Natural killer cell (primary cell): ENCODE measurements around the gene PLK5. TPM values are rescaled to one million over a fixed set of nuclear protein-coding genes. Genes with fewer than 3 reads are reported as not detected.
A peak's percentile ranks its signal among the peaks of the same experiment; 100 is the strongest.

Experiments used
- ATAC-seq, 3 donors: fragments of 150-1000 bp in 2 of 3; fragments of 200-7000 bp in 1 of 3; cut with Tn5 transposase; 1 replicate in 1 of 3; 2 replicates in 2 of 3; pipeline ENCODE4 v1.10.0; 2021; ENCODE audit warnings: mild to moderate bottlenecking in 2 of 3, moderate library complexity in 2 of 3
- DNase-seq, 2 donors: peaks; one replicate each; pipeline versions ENCODE4 v3.0.0 to v3.0.0-alpha.2; 2013 to 2021; ENCODE audit warnings: mixed read lengths in 1 of 2
- H3K27ac ChIP-seq: one replicate; pipeline ENCODE4 v1.5.1; 2013; ENCODE audit warnings: mild to moderate bottlenecking, low read length
- H3K27me3 ChIP-seq: one replicate; pipeline ENCODE4 v1.6.1; 2013; ENCODE audit warnings: low read length; ENCODE audit not compliant: control insufficient read depth, insufficient read depth
- H3K36me3 ChIP-seq: one replicate; pipeline ENCODE4 v1.6.1; 2013; ENCODE audit warnings: low read length; ENCODE audit not compliant: control insufficient read depth, insufficient read depth
- H3K4me1 ChIP-seq: one replicate; pipeline ENCODE4 v1.6.1; 2013; ENCODE audit warnings: low read length; ENCODE audit not compliant: control insufficient read depth, insufficient read depth
- H3K4me3 ChIP-seq: one replicate; pipeline ENCODE4 v1.5.1; 2013; ENCODE audit warnings: low read length
- H3K9me3 ChIP-seq: one replicate; pipeline ENCODE4 v1.6.1; 2013; ENCODE audit warnings: low read length; ENCODE audit not compliant: control insufficient read depth, insufficient read depth
- H3K27ac Mint-ChIP-seq, 2 donors: one replicate each; pipeline ENCODE4 v1.8.0; 2022; ENCODE audit warnings: mild to moderate bottlenecking in 2 of 2, mixed read lengths in 2 of 2, moderate library complexity in 1 of 2
- H3K27me3 Mint-ChIP-seq, 2 donors: one replicate each; pipeline ENCODE4 v1.8.0; 2022; ENCODE audit warnings: low read depth in 2 of 2, mixed read lengths in 2 of 2
- H3K36me3 Mint-ChIP-seq: one replicate; pipeline ENCODE4 v1.8.0; 2022; ENCODE audit warnings: mixed read lengths
- H3K4me1 Mint-ChIP-seq, 2 donors: one replicate each; pipeline ENCODE4 v1.8.0; 2022; ENCODE audit warnings: mixed read lengths in 2 of 2
- H3K4me3 Mint-ChIP-seq: one replicate; pipeline ENCODE4 v1.8.0; 2022; ENCODE audit warnings: mild to moderate bottlenecking, moderate library complexity, mixed read lengths
- H3K9me3 Mint-ChIP-seq, 2 donors: one replicate each; pipeline ENCODE4 v1.8.0; 2022; ENCODE audit warnings: mixed read lengths in 2 of 2
- WGBS: methylation state at CpG from one replicate; pipeline ENCODE4 v1.1.7; 2013; ENCODE audit warnings: missing lambda C conversion rate; ENCODE audit not compliant: insufficient coverage; 5-methylcytosine and 5-hydroxymethylcytosine counted together
- intact Hi-C: fragments of 100-400 bp; cut with micrococcal nuclease; formaldehyde crosslinking; loops from one replicate; pipeline ENCODE4 v1.14.2; 2022
- total RNA-seq, 4 donors: library from RNA; stranded (reverse); fragments of 120-200 nt in 1 of 4; gene quantifications; one replicate each; pipeline versions ENCODE4 v1.2.3 to v1.2.4, GENCODE V29; 2013 to 2022
- TF ChIP-seq, protein P1 (sequence below): fragments of 200-600 bp; IDR thresholded peaks from one replicate; pipeline ENCODE4 v1.8.0; 2022; ENCODE audit warnings: antibody characterized with exemption

The PLK5 gene
- total RNA-seq, 3 donors from 2014 or later (not counting 1 experiment from before 2014, with no cell fraction given), result not detected

DNA sequence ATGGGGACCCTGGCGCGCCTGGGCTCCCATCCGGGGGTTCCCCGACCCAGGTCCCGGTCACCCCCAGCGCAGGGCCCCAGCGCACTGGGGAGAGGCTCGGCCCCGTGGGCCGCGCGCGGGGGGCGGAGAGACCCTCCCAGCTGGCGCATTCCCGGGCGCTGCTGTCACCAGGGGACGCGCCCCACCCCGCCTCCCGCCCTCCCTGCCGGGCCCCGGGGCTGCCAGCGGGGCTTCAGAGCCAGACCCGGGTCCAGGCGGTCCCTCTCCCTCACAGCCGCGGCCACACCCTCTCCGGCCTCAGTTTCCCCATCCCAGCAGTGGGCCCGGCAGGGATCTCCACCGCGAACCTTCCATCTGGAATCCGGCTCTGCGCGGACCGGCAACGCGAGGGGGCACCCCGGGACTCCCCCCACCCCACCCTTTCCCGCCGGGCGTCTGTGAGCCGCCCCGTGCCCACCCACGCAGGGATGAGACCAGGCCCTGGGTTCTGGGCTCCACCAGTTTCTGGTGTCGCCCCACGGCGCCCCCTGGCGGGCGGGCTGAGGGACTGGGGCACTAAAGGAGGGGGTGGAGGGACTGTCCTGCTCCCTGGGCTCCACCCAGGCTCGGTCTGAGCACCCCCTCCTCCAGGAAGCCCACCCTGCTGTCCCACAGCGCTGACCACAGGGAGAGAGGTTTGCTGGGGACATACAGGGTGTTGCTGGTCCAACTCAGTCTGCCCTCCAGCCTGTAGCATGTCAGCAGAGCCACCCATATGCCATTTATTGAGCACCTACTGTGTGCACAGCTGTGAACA lies 10.2 kb upstream of the PLK5 start:
- TF ChIP-seq, protein P1, sequence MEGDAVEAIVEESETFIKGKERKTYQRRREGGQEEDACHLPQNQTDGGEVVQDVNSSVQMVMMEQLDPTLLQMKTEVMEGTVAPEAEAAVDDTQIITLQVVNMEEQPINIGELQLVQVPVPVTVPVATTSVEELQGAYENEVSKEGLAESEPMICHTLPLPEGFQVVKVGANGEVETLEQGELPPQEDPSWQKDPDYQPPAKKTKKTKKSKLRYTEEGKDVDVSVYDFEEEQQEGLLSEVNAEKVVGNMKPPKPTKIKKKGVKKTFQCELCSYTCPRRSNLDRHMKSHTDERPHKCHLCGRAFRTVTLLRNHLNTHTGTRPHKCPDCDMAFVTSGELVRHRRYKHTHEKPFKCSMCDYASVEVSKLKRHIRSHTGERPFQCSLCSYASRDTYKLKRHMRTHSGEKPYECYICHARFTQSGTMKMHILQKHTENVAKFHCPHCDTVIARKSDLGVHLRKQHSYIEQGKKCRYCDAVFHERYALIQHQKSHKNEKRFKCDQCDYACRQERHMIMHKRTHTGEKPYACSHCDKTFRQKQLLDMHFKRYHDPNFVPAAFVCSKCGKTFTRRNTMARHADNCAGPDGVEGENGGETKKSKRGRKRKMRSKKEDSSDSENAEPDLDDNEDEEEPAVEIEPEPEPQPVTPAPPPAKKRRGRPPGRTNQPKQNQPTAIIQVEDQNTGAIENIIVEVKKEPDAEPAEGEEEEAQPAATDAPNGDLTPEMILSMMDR, result peak; percentile 64
- Histone ChIP-seq H3K4me1 (peaks cover 17% of the 10 kb centered on the region), H3K27me3 (peaks cover 12% of the 10 kb centered on the region), H3K4me3 (no peak overlapping the region), H3K27ac (no peak overlapping the region), H3K36me3 (no peaks in the 10 kb centered on the region), H3K9me3 (no peaks in the 10 kb centered on the region)
- H3K4me1 Mint-ChIP-seq, result peaks cover 0 to 9% of the 10 kb centered on the region in 2 donors
- H3K36me3 Mint-ChIP-seq, result no peaks in the 10 kb centered on the region
- 12% methylated on average over 52 of the region's 52 CpGs for WGBS
- H3K4me3 Mint-ChIP-seq, result no peak overlapping the region
- H3K27ac Mint-ChIP-seq, result no peak overlapping the region
- no peaks in the 10 kb centered on the region for H3K9me3 Mint-ChIP-seq
- DNase-seq (peak; percentile 62 to 82), ATAC-seq (peak; percentile 63 to 69 (median 68))
- peaks cover 6 to 15% of the 10 kb centered on the region in 2 donors for H3K27me3 Mint-ChIP-seq
- intact Hi-C loops, result no loop called here

DNA sequence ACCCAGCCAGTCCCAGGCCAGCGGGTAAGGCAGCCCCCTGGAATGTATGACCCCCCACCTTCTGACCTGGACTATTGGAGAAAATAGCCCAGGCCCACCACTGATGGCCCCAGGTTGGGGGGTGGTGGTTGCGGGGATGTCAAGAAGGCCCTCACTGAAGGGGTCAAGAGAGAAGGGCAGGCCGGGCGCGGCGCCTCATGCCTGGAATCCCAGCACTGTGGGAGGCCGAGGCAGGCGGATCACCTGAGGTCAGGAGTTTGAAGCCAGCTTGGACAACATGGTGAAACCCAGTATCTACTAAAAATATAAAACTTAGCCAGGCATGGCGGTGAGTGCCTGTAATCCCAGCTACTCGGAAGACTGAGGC lies 9.6 kb upstream of the PLK5 start:
- H3K4me3 Mint-ChIP-seq, result no peak overlapping the region
- Histone ChIP-seq H3K27me3 (peaks cover 12% of the 10 kb centered on the region), H3K9me3 (no peaks in the 10 kb centered on the region), H3K4me1 (peaks cover 17% of the 10 kb centered on the region), H3K36me3 (no peaks in the 10 kb centered on the region), H3K27ac (no peak overlapping the region), H3K4me3 (no peak overlapping the region)
- H3K27ac Mint-ChIP-seq, result no peak overlapping the region
- intact Hi-C loops, result no loop called here
- no peaks in the 10 kb centered on the region for H3K36me3 Mint-ChIP-seq
- WGBS, result 72% methylated on average over 10 of the region's 10 CpGs
- peaks cover 0 to 9% of the 10 kb centered on the region in 2 donors for H3K4me1 Mint-ChIP-seq
- TF ChIP-seq, protein P1, result no peak
- H3K27me3 Mint-ChIP-seq, result peaks cover 6 to 14% of the 10 kb centered on the region in 2 donors
- no peaks in the 10 kb centered on the region for H3K9me3 Mint-ChIP-seq
- DNase-seq (no peak), ATAC-seq (no peak)

- no peak overlapping the region for H3K4me3 Mint-ChIP-seq
- H3K36me3 Mint-ChIP-seq, result no peaks in the 10 kb centered on the region
- H3K27ac ChIP-seq, result no peak overlapping the region
- ATAC-seq (no peak), DNase-seq (no peak)
- H3K36me3 ChIP-seq, result no peaks in the 10 kb centered on the region
- no peak overlapping the region for H3K27ac Mint-ChIP-seq
- peaks cover 0 to 6% of the 10 kb centered on the region in 2 donors for H3K4me1 Mint-ChIP-seq
- TF ChIP-seq, protein P1, result no peak
- H3K9me3 Mint-ChIP-seq, result no peaks in the 10 kb centered on the region
- intact Hi-C loops, result no loop called here
- peaks cover 12% of the 10 kb centered on the region for H3K27me3 ChIP-seq
- H3K4me3 ChIP-seq, result no peak overlapping the region
- 80% methylated on average over 13 of the region's 14 CpGs for WGBS
- H3K4me1 ChIP-seq, result peaks cover 17% of the 10 kb centered on the region
- H3K27me3 Mint-ChIP-seq, result peaks cover under 1 to 11% of the 10 kb centered on the region in 2 donors
- H3K9me3 ChIP-seq, result no peaks in the 10 kb centered on the region
Measured at GRCh38 chr19:1514986-1515721, 8.7 kb upstream of the PLK5 start.
